ENCODE results near the gene DHRS11. TPM values are rescaled to one million over a fixed set of nuclear protein-coding genes. Genes with fewer than 3 reads are reported as not detected.

DHRS11 gene
- total and polyA plus RNA-seq, 2 of the 8 experiments (the other 6 are each of a cell fraction or from before 2014, with no cell fraction given) = 29.5 to 63.3 TPM

- no peak overlapping the region for H2BK15ac ChIP-seq (ENCODE audit: low read length)
- no peak overlapping the region for H3K56ac ChIP-seq (replicated peaks; ENCODE audit: insufficient read length, low read depth, low read length)
- H3K9me3 ChIP-seq (ENCODE audit: insufficient read depth in 2 of 2, low read depth in 1 of 2, low read length in 1 of 2) = no peaks in the 10 kb centered on the region
- TF ChIP-seq KDM1A (IDR thresholded peaks at IDR 0.05; ENCODE audit: borderline replicate concordance, low read length) (no peak), POLR2AphosphoS5 (IDR thresholded peaks at IDR 0.05; ENCODE audit: low read depth, low read length) (no peak), EP300 (IDR thresholded peaks at IDR 0.05; ENCODE audit: borderline replicate concordance in 1 of 2, low read depth in 2 of 2, low read length in 2 of 2) (no peak), TAF1 (IDR thresholded peaks at IDR 0.05; ENCODE audit: low read depth, low read length) (no peak), SIRT6 (IDR thresholded peaks at IDR 0.05; ENCODE audit: low read length) (no peak), NANOG (IDR thresholded peaks at IDR 0.05; ENCODE audit: insufficient read depth, low read depth, low read length, poor library complexity, severe bottlenecking) (no peak)
- H4K91ac ChIP-seq (replicated peaks; ENCODE audit: insufficient read length, low read length) = no peak overlapping the region
- no peak overlapping the region for H2AFZ ChIP-seq (ENCODE audit: low read length)
- CTCF ChIA-PET (ENCODE audit: partially characterized antibody) = no interaction called here
- no peak overlapping the region for H3K4me3 ChIP-seq (ENCODE audit: extremely low read depth in 1 of 4, insufficient read depth in 2 of 4, low read depth in 3 of 4, low read length in 4 of 4)
- H3K79me2 ChIP-seq (ENCODE audit: control insufficient read depth in 1 of 2, insufficient read depth in 2 of 2, low read length in 2 of 2) = peaks cover 0 to 65% of the 10 kb centered on the region in 2 experiments; a peak in 2 of 4 replicates
- no peak overlapping the region for H4K8ac ChIP-seq (ENCODE audit: extremely low read depth, insufficient read depth, low read length)
- DNase-seq (ENCODE audit: low read depth in 1 of 2, low spot score in 2 of 2) (no peak), FAIRE-seq (no peak)
- POLR2A ChIA-PET (ENCODE audit: partially characterized antibody) = interaction anchor here (1.0 kb wide), 1 partner anchor 19 kb away, joined by 4 read pairs; no protein-coding TSS in a partner anchor
- no peak overlapping the region for H2BK12ac ChIP-seq (ENCODE audit: low read depth, low read length)
- peaks cover 3% of the 10 kb centered on the region in 2 experiments for H4K20me1 ChIP-seq (replicated peaks in 1 of 2; ENCODE audit: control insufficient read depth in 1 of 2, insufficient read depth in 2 of 2, low read length in 2 of 2)
- no peaks in the 10 kb centered on the region; a peak in 1 of 7 replicates for H3K4me1 ChIP-seq (replicated peaks in 1 of 4; ENCODE audit: control insufficient read depth in 3 of 4, insufficient read depth in 4 of 4, low read length in 3 of 4)
- no peaks in the 10 kb centered on the region for H3K23me2 ChIP-seq (ENCODE audit: low read depth, low read length)
- H2BK20ac ChIP-seq (ENCODE audit: low read length) = no peak overlapping the region
- H3K27ac ChIP-seq (ENCODE audit: low read depth, low read length) = no peak overlapping the region
- peaks cover 5 to 26% (median 8%) of the 10 kb centered on the region in 4 experiments; a peak in 6 of 8 replicates for H3K36me3 ChIP-seq (ENCODE audit: control insufficient read depth in 2 of 4, insufficient read depth in 4 of 4, low read length in 3 of 4)
- no peaks in the 10 kb centered on the region; the same call in 1 of the 2 replicates for H3K79me1 ChIP-seq (ENCODE audit: low read depth, low read length)
- H2BK5ac ChIP-seq (ENCODE audit: low read depth, low read length) = no peak overlapping the region
- no peak overlapping the region for H3K9ac ChIP-seq (replicated peaks in 1 of 4; ENCODE audit: extremely low read depth in 1 of 4, low read depth in 3 of 4, low read length in 3 of 4)
- H3K27me3 ChIP-seq (replicated peaks in 1 of 4; ENCODE audit: control insufficient read depth in 3 of 4, extremely low read depth in 1 of 4, insufficient read depth in 3 of 4, low read length in 3 of 4) = no peaks in the 10 kb centered on the region
- WGBS, 2 experiments (ENCODE audit: extremely low coverage in 1 of 2, insufficient coverage in 1 of 2, insufficient read length in 1 of 2, insufficient replicate concordance in 2 of 2, low coverage in 1 of 2, low lambda C conversion rate in 2 of 2, missing lambda C conversion rate in 1 of 2) = 97% methylated on average over 3 of the region's 3 CpGs; no CpG with 5 or more reads in 1 of the 2 experiments
- no peak overlapping the region for H3K4me2 ChIP-seq (ENCODE audit: insufficient read depth in 1 of 2, low read depth in 2 of 2, low read length in 2 of 2)
- H3K23ac ChIP-seq (ENCODE audit: insufficient read length) = no peak overlapping the region
- H3K18ac ChIP-seq (ENCODE audit: extremely low read depth, low read length) = no peak overlapping the region
- no peak overlapping the region for H4K5ac ChIP-seq (ENCODE audit: insufficient read length, low read depth, low read length)
- H3K14ac ChIP-seq (ENCODE audit: insufficient read length) = no peak overlapping the region
- no peak overlapping the region for H2BK120ac ChIP-seq (replicated peaks; ENCODE audit: low read depth, low read length)
- H3K4ac ChIP-seq (replicated peaks; ENCODE audit: insufficient read length, low read depth, low read length) = no peak overlapping the region
- H2AK5ac ChIP-seq (ENCODE audit: low read depth, low read length) = no peak overlapping the region
Measured at GRCh38 chr17:36553459-36553858, 38.2 kb upstream of the DHRS11 start.
